ENCODE results near the gene AMPD3. TPM values are rescaled to one million over a fixed set of nuclear protein-coding genes. Genes with fewer than 3 reads are reported as not detected.

The AMPD3 gene
- total RNA-seq, 1 experiment from 2014 or later = 1.3 TPM

- no peak for DNase-seq (ENCODE audit: extremely low read depth, low read depth)
These were observed 4.2 kb downstream of the AMPD3 start for GRCh38 chr11:10459029-10459970.

GRCh38 chr11:10460611-10461275 is 5.7 kb downstream of the AMPD3 start:
- no peak for DNase-seq (ENCODE audit: extremely low read depth, low read depth)

DNA sequence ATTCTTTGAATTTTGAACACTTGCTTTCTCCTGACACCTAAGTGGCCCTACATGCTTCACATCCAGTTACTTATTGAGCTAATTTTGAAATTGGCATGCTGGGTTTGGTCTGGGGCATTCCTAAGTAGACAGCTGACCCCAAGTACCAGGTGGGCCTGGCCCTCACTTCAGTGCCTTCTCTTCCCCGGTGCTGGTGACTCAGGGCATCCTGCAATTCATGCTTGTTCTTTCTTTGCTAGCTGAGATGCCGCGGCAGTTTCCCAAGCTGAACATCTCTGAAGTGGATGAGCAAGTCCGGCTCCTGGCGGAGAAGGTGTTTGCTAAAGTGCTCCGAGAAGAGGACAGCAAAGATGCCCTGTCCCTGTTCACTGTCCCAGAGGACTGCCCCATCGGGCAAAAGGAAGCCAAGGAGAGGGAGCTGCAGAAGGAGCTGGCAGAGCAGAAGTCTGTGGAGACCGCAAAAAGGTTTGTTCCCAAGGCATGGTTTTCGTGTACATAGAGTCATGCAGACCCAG is 6.3 kb downstream of the AMPD3 start:
- no peak for DNase-seq (ENCODE audit: extremely low read depth, low read depth)

GRCh38 chr11:10462746-10463300 is 7.8 kb downstream of the AMPD3 start:
- no peak for DNase-seq (ENCODE audit: extremely low read depth, low read depth)

DNA sequence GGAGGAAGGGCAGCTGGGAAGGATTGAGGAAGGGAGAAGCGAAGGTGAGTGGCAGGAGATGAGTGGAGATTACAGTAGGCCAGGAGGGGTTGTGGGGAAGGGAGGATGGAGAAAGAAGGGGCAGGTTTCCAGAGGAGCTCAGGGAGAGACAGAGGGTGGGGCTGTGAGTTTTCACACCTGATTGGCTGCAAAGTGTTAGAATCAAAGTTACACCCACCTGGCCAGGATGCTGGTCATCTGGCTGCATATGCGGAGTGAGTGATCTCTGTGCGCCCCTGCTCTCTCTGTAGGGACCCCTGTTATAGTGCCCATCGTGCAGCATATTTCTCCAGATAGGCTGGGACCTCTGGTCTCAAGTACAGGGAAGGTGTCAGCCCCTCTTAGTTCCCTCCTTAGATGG is 18.3 kb downstream of the AMPD3 start:
- no peak for DNase-seq (ENCODE audit: extremely low read depth, low read depth)

DNA sequence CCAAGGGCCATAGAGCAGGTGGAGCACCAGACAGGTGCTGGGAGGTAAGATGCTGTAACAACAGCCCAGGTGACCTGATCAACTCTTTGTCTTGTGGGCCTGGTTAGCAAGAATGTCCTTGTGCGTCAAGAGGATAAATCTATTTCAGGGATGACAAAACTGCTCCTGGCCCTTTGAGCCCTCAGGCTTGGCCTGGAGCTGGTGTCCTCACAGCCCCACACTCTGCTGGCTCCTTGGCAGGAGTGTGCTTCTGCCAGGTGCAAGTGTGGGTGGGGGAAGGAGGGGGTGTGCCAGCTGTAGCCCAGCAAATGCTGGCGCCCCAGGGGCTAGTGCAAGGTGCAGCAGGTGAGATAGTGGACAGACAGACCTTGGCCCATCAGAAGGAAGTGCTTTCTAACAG is 19.5 kb downstream of the AMPD3 start:
- no peak for DNase-seq (ENCODE audit: extremely low read depth, low read depth)

DNA sequence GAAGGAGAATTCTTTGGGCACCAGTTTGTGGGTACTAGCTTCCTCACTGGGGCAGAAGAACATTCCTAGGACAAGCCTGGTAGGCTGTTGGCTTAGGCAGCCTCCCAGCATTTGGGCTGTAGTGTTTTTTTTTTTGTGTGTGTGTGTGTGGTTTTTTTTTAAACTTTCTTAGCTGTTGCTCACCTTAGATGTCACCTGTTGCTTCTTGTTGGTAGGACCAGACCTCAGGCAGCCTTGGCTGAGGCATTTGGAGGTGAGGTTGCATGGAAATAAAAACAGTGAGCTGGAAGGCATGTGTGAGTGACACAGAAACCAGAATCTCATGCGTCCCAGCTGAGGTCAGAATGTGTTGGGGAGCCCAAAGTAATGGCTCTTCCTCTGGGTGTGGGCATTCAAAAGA is 21.3 kb downstream of the AMPD3 start:
- no peak for DNase-seq (ENCODE audit: extremely low read depth, low read depth)

DNA sequence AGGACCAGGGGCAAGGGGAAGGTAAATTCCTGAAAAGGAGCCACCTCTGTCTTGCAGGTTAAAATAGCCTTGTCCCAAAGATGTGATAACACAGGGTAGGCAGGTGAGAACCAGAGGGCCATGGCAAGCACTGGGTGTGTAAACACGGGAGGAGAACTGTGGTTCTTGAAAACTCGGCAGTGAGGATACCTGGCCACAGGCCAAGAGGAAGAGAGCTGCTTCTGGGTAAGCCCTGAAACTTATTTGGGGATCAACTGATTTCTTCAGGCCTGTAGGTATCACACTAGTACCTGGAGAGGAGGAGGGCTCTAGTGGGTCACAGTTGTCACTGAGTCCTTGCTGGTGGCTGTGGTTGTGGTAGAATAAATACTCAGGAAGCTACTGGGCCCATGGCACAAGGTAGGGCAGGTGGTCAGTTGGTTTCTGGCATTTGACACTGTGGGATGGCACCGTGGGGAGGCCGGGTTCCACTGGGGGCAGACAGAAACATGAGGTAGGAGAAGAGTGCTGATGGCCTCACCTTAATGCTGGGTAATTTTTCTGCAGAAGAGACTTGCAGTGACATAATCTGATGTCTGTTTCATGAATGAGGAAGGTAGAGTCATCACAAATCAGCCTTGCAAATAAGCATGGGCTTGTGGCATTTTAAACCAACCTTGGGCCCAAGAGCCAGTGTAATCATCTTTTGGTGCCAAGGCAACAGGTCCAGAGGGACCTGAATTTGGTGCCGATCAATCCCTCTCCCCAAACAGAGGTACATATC is 22.0 kb downstream of the AMPD3 start:
- DNase-seq (ENCODE audit: extremely low read depth, low read depth) = no peak

GRCh38 chr11:10477690-10478046 is 22.6 kb downstream of the AMPD3 start:
- DNase-seq (ENCODE audit: extremely low read depth, low read depth) = no peak

DNA sequence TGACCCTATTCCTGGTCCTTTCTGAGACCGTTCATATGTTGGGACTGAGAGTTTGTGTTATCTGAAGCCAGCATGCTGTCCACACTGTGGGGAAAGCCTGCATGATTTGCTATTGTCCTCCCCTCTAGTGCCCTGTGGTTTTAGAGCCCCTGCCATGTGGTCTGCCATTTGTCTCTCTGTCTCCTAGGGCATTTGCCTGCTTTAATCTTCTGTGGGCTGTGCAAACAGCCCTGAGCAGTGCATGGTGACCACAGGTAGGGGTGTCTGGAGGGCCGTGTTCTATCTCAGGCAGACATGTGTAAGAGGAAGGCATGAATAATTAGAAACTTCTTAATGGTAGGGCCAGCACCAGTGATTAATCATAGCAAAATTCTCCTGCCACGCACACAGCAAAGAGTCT is 23.0 kb downstream of the AMPD3 start:
- no peak for DNase-seq (ENCODE audit: extremely low read depth, low read depth)

- DNase-seq (ENCODE audit: extremely low read depth, low read depth) = no peak
These were observed 23.8 kb downstream of the AMPD3 start for GRCh38 chr11:10478574-10479550.

DNA sequence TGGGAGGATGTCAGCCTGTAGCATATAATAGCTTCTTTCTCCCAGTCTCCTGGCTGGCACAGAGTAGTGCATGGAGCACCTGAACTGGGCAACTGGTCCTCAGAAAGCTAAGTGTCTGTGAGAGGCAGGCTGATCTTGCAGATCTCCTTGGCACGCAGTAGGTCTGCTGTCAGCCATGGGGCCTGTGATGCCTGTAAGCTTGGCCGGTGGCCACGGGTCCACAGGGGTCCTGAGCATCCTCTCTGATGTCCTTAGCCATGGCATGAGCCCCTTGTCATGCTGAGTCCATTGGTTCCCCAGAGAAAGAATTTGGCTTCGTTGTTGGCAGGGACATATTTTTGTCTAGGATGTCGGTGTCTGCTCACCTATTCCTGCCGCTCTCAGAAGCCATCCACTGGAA is 25.0 kb downstream of the AMPD3 start:
- no peak for DNase-seq (ENCODE audit: extremely low read depth, low read depth)

DNA sequence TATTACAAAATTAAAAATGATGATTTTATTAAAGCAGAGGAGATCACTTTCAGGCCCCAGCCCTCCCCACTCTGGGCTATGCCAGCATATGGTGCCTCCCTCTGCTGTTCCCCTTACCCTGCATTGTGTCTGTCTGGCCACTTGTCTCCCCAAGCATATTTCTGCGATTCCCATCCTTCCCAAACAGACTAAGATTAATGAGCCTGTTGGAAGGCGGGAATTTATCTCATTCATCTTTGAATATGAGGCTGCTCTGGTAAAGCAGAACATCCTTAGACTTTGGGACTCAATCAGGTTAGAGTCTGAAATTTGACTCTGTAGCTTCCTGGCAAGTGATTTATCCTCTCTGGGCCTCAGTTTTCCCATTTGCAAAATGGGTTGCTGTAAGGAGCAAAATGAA is 25.7 kb downstream of the AMPD3 start:
- no peak for DNase-seq (ENCODE audit: extremely low read depth, low read depth)

DNA sequence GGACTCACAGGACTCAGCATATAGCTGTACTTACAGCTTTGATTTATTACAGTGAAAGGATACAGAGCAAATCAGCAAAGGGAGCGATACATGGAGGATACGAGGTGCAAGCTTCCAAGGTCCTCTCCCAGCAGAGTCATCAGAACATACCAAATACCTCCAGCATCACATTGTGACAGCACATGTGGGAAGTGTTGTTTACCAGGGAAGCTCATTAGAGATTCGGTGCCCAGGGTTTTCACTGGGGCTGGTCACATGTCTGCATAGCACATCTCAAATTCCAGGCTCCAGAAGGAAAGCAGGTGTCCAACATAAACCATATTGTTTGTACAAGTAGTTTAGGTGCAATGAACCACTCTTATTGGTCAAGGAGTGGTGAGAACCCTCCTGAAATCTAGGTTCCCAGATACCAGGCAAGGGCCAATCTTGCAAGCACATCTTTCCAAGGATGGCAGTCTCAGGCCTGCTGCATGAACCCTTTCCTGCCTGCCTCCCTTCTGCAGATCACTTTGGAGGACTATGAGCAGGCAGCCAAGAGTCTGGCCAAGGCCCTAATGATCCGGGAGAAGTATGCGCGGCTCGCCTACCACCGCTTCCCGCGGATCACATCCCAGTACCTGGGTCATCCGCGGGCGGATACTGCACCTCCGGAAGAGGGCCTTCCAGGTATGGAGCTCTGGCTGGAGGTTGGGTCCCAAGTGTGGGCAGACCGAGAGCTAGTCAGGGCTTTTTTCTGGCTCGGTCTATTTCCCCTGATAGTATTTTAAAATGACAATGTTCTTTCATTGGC is 26.7 kb downstream of the AMPD3 start:
- no peak for DNase-seq (ENCODE audit: extremely low read depth, low read depth)

- no peak for DNase-seq (ENCODE audit: extremely low read depth, low read depth)
These were observed 28.1 kb downstream of the AMPD3 start for GRCh38 chr11:10483174-10483573.

DNA sequence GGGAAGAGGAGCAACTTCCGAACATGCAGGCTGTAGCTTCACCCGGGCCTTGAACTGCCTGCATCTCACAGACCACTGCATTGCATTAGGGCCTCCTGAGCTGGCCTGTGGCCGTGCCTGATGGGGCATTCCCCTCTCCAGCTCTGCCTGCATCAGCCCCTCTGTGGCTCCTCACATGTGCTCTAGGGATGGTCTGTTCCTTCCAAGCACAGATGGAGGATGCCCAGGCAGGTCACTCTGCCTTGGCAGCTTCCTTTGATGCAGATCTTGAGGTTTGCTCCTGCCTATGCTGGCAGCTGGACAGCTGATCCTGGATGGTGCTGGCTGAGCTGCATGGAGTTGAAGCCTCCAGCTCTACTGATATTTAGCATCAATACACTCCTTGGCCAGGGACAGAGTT is 28.5 kb downstream of the AMPD3 start:
- DNase-seq (ENCODE audit: extremely low read depth, low read depth) = no peak

GRCh38 chr11:10484461-10485180 is 29.6 kb downstream of the AMPD3 start:
- DNase-seq (ENCODE audit: extremely low read depth, low read depth) = no peak

GRCh38 chr11:10485646-10486045 is 30.6 kb downstream of the AMPD3 start:
- DNase-seq (ENCODE audit: extremely low read depth, low read depth) = no peak
